GM12892 (cell line): Measurements from ENCODE around the gene TMEM8B.

Experiments used
- POLR2A ChIP-seq: IDR thresholded peaks from 2 replicates; pipeline ENCODE4 v1.6.1; 2011; ENCODE audit warnings: low read depth, low read length, control low read depth
- POLR2AphosphoS5 ChIP-seq: IDR thresholded peaks from 2 replicates; pipeline ENCODE4 v1.6.1; 2011; ENCODE audit warnings: low read depth, low read length, control low read depth

DNA sequence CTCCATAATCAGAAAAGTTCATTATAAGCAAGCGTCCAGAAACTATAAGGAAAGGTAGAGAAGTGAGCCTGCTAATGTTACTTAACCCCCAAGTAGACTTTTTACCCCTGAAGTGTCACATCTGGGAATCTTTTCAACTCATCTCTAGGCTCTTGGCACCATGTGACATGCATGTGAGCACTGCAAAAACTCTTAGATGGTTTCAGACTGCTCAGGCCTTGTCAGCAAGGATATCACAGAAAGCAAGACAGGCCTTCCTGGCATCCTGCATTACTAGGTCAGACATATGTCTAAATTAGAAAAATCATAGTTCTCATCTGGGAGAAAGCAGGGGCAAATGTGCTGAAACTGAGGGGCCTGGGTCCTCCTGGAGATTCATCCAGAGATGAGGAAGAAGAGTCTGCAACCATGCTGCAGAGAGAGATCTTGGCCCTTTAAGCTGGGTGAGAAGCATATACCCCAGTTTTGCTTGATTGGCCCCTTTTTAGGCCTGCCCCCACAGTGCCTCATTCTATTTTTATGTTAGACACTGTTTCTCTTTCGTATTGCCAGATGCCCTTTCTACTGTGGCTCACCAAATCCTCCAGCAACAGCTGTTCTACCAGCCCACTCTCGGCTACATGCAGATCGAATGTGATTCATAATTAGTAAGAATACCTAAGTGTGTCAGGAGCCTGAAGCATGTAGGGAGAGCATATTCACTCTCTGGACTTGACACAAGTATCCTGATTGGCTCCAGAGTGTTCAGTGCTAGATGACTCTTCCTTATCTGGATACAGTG lies 19.0 kb downstream of the TMEM8B start:
- TF ChIP-seq POLR2A, result no peak
- 0 out of 2 replicates have a peak, but pooled peaks have one; percentile 50 for TF ChIP-seq POLR2AphosphoS5
